NCI-H187 treated with DMSO at 0.1 percent for 48 hours (cell line): ENCODE data around the gene LAMA5.
A peak's percentile ranks its signal among the peaks of the same experiment; 100 is the strongest.

Source experiments
- DNase-seq: peaks from one replicate; lab custom pipeline; 2025; lab: John Stamatoyannopoulos, UW

LAMA5 gene

DNA sequence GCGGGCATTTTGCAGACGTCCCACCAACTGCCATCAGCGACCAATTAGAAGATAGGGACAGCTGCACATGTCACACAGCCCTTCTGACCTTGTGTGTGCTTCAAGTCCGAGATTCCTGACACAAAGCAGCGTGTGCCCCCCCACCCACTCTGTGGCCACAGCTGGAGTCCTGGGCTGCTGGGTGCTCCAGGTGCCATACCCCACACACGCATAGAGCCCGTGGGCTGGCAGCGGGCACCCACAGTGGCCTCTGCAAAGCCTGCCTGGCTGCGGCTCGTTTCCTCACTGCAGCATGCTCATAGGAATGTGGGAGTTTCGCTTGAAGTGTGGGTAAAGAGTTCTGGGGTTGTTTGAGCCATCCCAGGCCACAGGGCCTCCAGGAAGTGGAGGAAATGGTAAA is 66.8 kb downstream of the LAMA5 start:
- no peak for DNase-seq

DNA sequence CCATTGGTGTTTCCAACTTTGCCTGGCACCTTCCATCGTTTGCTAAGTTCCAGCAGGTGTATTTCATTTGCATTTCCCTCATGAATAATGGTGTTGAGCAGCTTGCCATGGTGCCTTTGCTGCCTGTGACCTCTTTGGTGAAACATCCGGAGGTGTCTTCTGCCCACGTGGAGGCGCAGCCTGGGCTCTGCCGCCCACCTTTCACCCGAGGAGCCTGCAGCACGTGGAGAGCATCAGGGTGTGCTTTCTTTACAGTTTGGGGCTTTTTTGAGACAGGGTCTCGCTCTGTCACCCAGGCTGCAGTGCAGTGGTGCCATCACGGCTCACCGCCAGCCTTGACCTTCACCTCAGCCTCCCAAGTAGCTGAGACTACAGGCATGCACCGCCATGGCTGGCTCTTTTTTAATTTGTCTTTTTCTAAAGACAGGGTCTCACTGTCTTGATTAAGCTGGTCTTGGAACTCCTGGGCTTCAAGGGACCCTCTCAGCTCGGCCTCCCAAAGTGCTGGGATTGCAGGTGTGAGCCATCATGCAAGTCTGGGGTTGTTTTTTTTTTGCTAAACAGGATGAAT is 67.4 kb downstream of the LAMA5 start:
- DNase-seq, result no peak

DNA sequence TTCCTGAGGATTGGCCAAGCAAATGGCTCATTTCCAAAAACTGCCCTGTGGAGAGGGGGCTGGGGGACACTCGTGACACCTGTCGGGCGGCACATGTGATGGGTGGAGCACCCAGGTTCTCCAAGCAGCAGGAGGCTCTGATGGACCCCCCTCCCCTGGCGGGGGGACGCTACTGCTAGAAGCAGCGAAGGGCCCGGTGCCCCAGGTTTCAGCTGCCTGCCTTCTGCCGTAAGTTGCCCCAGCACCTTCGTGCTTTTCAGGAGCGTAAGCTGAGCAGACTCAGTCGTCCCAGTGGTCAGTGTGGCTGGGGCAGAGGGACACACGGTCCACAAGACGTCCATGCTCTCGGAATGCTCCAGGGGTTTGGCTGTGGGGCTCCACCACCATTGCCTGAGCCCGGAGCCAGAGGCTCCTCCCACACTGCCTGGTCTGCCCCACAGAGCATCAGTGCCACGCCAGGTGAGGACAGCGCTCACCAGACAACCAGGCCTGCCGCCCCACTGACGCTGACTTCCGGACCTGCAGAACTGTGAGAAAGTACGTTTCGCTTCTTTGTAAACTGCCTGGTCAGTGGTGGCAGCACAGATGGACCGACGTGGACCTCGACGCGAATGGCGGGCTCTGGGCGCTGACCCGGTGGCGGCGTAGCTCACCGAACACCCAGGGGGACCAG is 68.4 kb downstream of the LAMA5 start:
- DNase-seq, result no peak

DNA sequence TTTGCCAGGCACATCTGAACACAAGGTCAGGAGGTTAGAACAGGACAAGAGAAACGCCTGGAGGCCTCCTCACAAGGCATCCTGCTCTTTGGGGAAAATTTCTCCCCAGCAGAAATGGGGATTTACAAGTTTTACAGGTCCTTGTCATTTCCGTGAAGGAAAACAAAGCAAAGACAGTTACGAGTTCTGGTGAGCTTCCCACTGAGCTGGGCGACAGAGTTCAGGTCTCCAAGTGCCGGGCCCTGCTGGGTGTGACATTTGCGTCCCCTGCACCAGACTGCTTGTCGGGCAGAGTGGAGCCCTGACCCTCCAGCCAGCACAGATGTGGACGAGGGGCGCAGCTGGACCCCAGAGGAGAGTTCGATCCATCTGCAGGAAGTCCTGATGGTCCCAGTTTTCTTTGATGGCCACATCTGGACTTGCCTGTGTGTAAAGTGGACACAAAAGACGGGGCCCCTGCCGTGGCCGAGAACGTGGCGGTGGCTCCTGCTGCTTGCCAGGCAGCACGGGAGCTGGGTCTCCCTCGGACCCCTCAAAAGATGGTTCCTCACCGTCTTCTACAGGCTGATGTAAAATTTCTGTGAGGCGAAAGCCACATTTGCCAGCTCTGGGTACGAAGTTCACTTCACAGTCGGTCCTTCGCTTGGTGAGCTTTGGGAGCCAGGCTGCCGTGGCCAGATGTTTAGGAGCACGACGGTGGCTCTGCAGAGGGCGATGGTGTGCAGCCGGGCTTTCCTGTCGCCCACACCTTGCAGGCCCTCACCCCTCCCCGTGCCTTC is 69.5 kb downstream of the LAMA5 start:
- no peak for DNase-seq

DNA sequence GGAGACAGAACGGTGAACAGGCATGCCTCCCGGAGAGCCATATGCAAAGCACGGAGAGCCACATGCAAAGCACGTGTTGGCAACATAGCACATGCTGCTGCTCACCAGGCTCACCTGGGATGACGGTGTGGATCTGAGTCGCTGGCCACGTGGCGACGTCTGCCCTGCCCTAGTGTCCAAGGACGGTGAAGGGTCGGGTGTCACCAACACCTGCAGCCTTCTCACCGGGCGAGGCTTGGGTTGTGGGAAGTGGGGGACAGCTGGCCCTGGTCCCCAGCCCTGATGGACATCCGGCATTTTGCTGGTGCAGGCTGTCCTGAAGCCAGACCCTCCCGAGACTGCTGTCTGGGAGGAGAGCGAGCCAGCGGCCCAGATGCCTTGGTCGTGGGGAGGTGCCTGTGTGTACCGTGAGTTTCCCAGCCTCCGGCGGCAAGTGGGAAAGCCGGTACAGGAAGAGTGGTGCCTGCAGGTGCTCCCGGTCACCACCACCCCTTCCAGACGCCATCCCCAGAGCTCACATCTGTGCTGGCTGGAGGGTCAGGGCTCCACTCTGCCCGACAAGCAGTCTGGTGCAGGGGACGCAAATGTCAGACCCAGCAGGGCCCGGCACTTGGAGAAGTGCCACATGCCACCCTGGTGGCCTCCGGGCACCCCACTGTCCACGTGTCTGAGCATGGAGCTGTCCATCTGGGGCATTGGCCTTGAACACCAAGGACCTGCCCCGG is 70.2 kb downstream of the LAMA5 start:
- no peak for DNase-seq

DNA sequence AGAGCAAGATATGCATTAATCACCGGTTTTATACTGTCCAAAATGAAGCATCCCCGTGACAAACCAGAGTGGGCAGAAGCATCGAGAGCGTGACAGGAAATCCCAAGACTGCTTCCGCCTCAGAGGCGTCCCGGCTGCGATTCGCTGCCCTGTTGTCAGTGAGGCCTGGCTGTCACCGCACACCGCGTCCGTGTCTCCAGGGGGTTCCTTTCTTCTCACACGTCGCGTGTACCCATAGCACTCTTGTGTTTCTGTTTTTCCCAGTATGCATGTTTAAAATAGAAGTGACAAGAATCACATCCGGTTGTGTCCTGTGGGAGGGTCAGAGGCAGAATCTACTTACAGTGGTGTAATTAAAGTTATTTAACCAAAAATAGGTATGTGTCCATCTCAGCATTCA is 72.6 kb downstream of the LAMA5 start:
- DNase-seq, result no peak

DNA sequence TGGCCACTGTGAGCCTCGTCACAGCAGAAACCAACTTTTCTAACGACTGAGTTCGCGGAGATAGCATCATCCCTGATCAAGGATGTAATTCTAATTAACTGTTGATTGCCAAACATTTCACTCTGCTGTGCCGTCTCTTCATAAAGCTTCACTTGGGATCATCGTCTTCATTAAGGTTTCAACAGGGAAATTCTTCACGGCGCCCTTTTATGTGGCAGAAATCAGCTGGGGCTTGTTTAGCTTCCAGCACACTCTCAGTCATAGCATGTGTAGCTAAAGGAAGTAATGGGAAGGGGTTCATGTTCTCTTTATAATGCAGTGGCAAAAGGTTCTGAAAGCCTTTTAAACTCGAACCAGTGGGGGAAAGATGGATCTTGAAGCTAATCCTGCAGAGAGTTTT is 73.2 kb downstream of the LAMA5 start:
- no peak for DNase-seq

DNA sequence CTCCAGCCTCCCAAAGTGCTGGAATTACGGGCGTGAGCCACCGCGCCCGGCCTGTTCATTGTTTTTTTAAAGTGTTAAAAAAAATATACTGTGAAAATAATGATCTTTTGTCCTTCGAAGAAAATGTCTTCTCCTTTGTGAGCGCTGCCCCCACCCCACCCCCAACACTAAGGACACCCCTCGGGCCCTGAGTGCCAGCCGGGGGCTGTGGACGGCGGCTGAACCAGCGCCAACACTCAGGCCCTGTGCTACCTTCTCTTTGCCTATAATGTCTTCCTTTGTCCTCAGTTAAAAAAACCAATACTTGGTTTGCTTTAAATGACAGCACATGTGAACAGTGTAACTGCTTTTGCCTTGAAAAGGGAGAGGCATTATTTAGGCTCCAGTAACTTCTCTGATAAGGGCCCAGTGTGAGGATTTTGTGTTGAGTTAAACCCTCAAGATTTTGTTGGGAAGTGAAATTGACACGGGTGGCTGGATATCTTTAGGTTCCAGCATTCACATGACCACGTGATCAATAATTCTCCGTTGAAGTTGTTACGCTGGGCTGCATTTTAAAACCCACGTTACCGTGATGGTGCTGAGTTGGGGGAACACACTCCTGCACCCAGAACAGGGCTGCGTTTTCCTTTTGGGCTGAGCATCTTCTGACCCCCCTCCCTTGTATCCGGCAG is 73.9 kb downstream of the LAMA5 start:
- no peak for DNase-seq

DNA sequence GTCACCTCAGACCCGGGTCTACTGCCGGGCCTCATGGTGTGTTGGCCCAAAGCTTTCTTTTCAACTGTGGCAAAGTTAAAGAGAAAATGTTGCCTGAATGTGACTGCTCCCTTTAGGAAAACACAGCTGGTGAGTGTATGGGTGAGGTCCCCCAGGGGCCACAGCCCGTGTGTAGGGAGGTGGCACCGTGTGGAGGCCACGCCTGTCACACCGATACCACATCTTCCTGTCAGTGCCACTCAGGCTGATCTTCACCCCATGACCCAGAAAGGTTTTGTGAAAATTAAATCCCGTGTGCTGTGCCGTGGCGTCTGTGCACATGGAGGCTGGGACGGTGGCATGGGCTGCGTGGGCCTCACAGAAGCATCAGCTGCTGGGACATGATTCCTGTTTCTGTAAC is 75.0 kb downstream of the LAMA5 start:
- no peak for DNase-seq

DNA sequence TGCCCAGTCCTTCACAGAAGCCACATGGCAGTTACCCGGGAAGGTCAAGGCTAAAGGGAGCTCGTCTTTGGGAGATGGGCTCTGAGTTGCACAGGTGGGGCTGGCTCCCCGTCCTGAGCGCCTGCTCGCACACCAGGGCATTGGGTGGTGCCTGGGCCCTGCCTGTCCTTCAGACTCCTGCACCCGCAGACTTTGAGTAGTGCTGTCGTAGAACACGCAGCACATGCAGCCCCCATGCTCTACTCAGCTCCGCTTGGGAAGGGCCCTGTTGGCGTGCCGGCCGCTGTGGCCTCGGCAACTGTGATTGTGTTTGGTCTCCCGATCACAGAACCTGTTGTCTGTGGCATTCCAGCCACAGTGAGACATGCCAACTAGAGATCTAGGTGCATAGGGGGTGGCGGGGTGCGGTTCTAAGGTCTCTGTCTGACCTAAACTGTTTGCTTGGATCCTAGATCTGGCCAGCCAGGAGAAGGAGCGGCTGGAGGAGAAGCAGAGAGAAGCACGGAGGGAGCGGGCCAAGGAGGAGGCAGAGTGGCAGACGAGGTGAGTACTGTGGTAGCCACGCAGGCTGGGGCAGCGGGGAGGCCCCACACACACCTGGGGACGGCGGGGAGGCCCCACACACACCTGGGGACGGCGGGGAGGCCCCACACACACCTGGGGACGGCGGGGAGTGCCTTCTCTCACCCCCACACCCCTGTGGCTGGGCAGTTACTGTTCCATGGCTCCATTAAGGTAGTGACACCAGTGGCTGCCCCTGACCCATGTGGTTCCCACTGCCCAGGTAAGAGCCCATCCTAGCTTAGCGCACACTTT is 75.7 kb downstream of the LAMA5 start:
- DNase-seq, result no peak

DNA sequence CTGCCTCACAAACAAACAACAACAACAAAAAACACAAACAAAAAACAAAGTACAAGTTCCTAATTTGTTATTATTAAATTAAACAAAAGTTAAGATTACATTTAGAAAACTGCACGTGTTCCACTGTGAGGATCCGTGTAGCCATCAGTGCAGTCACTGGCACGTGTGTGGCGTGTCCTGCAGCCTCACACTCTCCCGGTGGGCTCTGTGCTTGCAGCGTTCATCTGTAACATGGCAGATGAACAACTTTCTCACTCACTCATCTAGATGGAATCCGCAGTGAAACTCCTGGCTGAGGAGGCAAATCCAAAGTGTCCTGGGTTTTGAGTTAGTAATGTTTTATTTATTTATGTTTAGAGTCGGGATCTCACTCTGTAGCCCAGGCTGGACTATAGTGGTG is 77.2 kb downstream of the LAMA5 start:
- DNase-seq, result no peak

DNA sequence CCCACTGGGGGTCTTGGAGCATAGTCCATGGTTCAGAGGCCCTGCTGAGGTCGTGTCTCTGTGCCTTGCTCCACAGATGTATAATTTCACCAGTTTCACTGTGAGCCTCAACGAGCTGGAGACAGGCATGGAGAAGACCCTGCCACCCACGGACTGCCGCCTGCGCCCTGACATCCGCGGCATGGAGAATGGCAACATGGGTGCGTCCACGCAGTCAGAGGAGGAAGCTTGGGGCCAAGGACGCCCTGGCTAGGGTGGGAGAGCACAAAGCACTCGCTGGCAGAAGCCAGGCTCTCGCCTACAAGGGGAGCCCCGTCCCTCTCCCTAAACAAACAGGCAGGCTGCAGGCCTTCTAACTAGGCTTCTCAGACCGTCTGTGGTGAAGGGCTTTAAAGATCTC is 78.0 kb downstream of the LAMA5 start:
- no peak for DNase-seq

DNA sequence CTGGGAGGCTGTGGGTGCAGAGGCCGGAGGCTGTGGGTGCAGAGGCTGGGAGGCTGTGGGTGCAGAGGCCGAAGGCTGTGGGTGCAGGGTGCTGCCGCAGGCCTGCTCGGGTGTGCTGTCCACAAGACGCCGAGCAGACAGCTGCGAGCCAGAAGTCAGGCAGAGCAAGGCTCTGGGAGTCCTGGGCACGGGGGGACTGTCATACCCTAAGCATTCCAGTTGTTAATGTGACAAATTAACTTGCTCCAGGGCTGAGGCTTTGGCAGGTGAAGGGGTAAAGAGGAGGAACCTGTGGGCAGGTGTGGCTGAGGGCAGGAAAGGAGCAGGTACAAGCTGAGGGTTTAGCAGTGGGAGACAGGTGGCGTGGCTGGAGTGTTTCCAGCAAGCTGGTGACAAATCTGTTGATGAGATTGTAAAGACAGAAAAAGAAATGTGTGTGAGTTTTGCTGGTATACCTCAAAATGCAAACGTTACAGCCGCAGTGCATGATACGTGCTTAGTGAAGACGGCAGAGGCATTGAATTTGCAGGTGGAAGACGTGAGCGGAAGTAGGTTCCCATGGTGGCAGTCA is 78.5 kb downstream of the LAMA5 start:
- peak; percentile 30 for DNase-seq

DNA sequence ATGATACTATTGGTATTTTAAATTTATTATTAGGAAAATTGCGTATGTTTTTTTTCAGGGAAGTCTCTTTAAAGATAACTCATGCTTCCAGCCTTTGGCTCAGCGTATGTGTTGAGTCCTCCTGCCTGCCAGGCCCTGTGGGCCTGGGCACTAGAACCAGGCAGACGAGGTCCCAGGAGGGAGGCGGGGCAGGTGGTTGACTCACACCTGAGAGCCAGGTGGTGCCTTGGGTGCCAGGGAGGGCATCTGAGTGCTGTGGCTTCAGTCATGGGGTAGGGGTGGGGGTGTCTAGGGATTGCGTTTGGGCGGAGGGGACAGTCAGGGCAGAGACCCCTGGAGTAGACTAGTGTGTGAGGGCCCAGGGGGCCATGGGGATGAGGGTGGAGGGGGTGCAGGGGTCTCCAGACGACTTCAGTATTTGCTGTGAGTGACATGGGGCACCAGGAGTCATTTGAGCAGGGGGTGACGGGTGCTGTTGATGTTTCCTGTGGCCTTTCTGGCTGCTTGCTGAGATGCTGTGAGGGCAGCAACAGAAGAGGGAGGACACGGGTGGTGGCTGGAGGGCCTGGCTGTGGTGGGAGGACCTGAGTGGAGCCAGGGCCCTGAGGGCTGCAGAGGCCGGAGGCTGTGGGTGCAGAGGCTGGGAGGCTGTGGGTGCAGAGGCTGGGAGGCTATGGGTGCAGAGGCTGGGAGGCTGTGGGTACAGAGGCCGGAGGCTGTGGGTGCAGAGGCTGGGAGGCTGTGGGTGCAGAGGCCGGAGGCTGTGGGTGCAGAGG is 79.2 kb downstream of the LAMA5 start:
- DNase-seq, result no peak

DNA sequence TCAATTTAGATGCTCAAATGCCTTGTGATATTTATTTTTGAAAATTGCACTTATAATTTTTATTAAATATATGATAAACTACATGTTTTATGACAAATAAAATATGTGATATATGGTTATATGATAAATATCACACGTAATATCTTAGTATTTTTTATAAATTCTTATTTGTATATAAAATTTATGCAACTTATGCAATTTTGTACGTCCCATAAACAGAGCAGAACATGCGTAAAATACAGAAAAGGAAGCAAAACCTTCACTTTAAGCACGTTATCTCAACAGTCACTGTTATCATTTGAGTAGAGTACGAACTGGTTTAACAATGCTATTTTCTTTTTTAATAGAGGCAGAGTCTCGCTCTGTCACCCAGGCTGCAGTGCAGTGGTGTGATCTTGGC is 80.0 kb downstream of the LAMA5 start:
- no peak for DNase-seq

DNA sequence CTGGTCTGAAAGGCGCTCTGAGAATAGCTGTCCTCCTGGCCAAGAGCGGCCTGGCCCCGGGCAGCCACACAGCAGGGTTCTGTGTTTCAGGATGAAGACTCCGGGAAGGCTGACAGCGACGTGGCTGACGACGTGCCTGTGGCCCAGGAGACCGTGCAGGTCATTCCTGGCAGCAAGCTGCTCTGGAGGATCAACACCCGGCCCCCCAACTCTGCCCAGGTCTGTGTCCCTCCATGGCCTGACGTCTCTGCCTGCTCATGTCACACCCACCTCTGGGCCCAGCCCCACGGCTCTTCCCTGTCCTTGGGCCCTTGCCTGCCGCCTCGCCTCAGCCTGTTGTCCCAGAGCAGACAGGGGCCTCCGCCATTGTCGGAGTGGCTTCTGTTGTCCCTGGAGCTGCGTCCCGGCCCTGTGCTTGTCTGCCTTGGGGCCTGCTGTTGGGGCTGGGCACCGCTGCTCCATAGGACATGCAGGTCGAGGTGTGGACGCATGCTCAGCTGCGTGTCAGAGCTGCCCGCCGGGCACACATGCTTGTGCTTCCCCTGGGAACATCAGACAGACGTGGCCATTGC is 80.5 kb downstream of the LAMA5 start:
- no peak for DNase-seq

DNA sequence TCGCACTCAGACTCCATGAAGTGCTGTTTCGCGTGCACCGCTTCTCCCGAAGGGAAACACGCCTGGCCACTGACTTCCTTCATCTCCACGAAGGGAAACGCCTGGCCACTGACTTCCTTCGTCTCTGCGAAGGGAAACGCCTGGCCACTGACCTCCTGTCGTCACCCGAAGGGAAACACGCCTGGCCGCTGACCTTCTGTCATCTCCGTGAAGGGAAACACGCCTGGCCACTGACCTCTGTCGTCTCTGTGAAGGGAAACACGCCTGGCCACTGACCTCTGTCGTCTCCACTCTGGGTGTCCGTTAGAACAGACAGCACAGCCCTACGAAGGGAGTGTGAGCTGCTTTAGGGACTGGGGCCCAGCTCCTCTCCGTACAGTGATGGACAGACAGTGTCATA is 81.4 kb downstream of the LAMA5 start:
- no peak for DNase-seq

DNA sequence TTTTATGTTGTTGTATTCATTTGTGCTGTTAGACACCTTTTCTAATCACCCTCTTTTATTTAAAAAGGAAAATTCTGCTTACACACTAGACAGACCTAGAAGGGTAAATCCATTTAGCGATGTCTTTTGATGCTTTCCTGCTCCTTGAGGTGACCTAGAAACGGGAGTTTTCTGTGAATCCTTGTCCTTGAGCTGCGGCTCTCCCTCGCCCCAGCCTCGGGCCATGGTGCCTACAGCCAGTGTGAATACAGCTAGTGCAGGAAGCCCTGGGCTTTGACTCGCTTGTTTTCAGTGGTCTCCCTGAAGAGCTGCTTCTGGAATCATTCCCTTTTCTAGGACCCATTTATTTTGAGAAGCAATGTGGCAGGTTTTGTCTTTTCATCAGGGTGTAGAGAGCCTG is 82.0 kb downstream of the LAMA5 start:
- DNase-seq, result no peak

DNA sequence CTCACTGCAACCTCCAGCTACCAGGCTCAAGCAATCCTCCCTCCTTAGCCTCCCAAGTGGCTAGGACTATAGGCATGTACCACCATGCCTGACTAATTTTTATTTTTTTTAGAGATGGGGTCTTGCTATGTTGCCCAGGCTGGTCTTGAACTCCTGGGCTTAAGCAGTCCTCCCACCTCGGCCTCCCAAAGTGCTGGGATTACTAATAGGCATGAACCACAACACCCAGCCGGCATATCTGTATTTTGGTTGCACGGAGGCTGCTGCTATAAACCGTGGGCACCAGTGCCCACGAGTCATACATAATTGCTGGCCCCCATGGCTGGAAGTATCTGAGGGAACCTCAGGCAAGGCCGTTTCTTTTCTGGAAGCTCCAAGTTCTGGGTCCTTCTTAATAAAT is 82.7 kb downstream of the LAMA5 start:
- DNase-seq, result no peak
